ENCODE data around the gene MAP3K7CL. TPM values are rescaled to one million over a fixed set of nuclear protein-coding genes. Genes with fewer than 3 reads are reported as not detected.

The MAP3K7CL gene
- total and polyA plus RNA-seq, 4 donors: 1.4 to 3.5 (median 3.1) TPM

- no peak overlapping the region for H3K27ac ChIP-seq (ENCODE audit: low read depth in 1 of 2, low read length in 2 of 2)
- no peak overlapping the region for H3K9ac ChIP-seq (ENCODE audit: low read depth in 1 of 2, low read length in 2 of 2)
- H3K4me1 ChIP-seq (ENCODE audit: control insufficient read depth in 4 of 4, insufficient read depth in 4 of 4, low read length in 3 of 4): peaks cover 0 to 5% (median 0%) of the 10 kb centered on the region in 4 donors
- no peaks in the 10 kb centered on the region for H3K36me3 ChIP-seq (ENCODE audit: control insufficient read depth in 4 of 4, insufficient read depth in 3 of 4, low read depth in 1 of 4, low read length in 3 of 4)
- DNase-seq (ENCODE audit: low spot score): no peak
- 95% methylated on average over 2 of the region's 2 CpGs for WGBS
- H3K9me3 ChIP-seq (ENCODE audit: control insufficient read depth in 4 of 4, low read length in 3 of 4): no peaks in the 10 kb centered on the region
- no peaks in the 10 kb centered on the region for H3K27me3 ChIP-seq (ENCODE audit: control insufficient read depth in 4 of 4, insufficient read depth in 4 of 4, low read length in 3 of 4)
- no peak overlapping the region for H3K4me3 ChIP-seq (ENCODE audit: low read depth in 1 of 3, low read length in 3 of 3)
- TF ChIP-seq GABPA (IDR thresholded peaks at IDR 0.05 in 1 of 2, conservative IDR thresholded peaks at IDR 0.05 in 1 of 2) (no peak), RAD21 (IDR thresholded peaks at IDR 0.05) (no peak), FOXA2 (IDR thresholded peaks at IDR 0.05) (no peak), NR2F2 (IDR thresholded peaks at IDR 0.05) (no peak), FOXA1 (IDR thresholded peaks at IDR 0.05) (no peak), CTCF (IDR thresholded peaks at IDR 0.05; ENCODE audit: low read depth, low read length, missing input control) (no peak), TAF1 (conservative IDR thresholded peaks at IDR 0.05) (no peak), ATF3 (IDR thresholded peaks at IDR 0.05) (no peak), HNF4A (conservative IDR thresholded peaks at IDR 0.05) (no peak), SP1 (IDR thresholded peaks at IDR 0.05) (no peak), ZBTB33 (IDR thresholded peaks at IDR 0.05) (no peak), HNF4G (IDR thresholded peaks at IDR 0.05) (no peak), REST (IDR thresholded peaks at IDR 0.05) (no peak), EGR1 (IDR thresholded peaks at IDR 0.05; ENCODE audit: low read depth in 2 of 2) (no peak), MAX (IDR thresholded peaks at IDR 0.05) (no peak), JUND (IDR thresholded peaks at IDR 0.05) (no peak), RXRA (IDR thresholded peaks at IDR 0.05) (no peak)
These were observed 25.5 kb downstream of the MAP3K7CL start for GRCh38 chr21:29155933-29156260.

- no peak for DNase-seq (ENCODE audit: low spot score)
- H3K9ac ChIP-seq (ENCODE audit: low read depth in 1 of 2, low read length in 2 of 2): no peak overlapping the region
- no peak overlapping the region for H3K4me3 ChIP-seq (ENCODE audit: low read depth in 1 of 3, low read length in 3 of 3)
- H3K27ac ChIP-seq (ENCODE audit: low read depth in 1 of 2, low read length in 2 of 2): no peak overlapping the region
- WGBS: 85% methylated on average over 2 of the region's 2 CpGs
- peaks cover 0 to 5% (median 0%) of the 10 kb centered on the region in 4 donors for H3K4me1 ChIP-seq (ENCODE audit: control insufficient read depth in 4 of 4, insufficient read depth in 4 of 4, low read length in 3 of 4)
- H3K36me3 ChIP-seq (ENCODE audit: control insufficient read depth in 4 of 4, insufficient read depth in 3 of 4, low read depth in 1 of 4, low read length in 3 of 4): no peaks in the 10 kb centered on the region
- no peaks in the 10 kb centered on the region for H3K9me3 ChIP-seq (ENCODE audit: control insufficient read depth in 4 of 4, low read length in 3 of 4)
- no peaks in the 10 kb centered on the region for H3K27me3 ChIP-seq (ENCODE audit: control insufficient read depth in 4 of 4, insufficient read depth in 4 of 4, low read length in 3 of 4)
- no peak for TF ChIP-seq RAD21 (IDR thresholded peaks at IDR 0.05)
- no peak for TF ChIP-seq RXRA (IDR thresholded peaks at IDR 0.05)
- TF ChIP-seq REST (IDR thresholded peaks at IDR 0.05): no peak
- no peak for TF ChIP-seq FOXA1 (IDR thresholded peaks at IDR 0.05)
- TF ChIP-seq HNF4G (IDR thresholded peaks at IDR 0.05): no peak
- no peak for TF ChIP-seq TAF1 (conservative IDR thresholded peaks at IDR 0.05)
- no peak for TF ChIP-seq JUND (IDR thresholded peaks at IDR 0.05)
- TF ChIP-seq ATF3 (IDR thresholded peaks at IDR 0.05): no peak
- no peak for TF ChIP-seq NR2F2 (IDR thresholded peaks at IDR 0.05)
- no peak for TF ChIP-seq CTCF (IDR thresholded peaks at IDR 0.05; ENCODE audit: low read depth, low read length, missing input control)
- no peak for TF ChIP-seq HNF4A (conservative IDR thresholded peaks at IDR 0.05)
These were observed 26.6 kb downstream of the MAP3K7CL start for GRCh38 chr21:29157080-29157479.
